Loucy (cell line): ENCODE results near the gene ARPC3.

ENCODE experiments used
- CTCF ChIP-seq: fragments of 200-600 bp; sonication (generic); conservative IDR thresholded peaks from 2 replicates; pipeline ENCODE4 v1.5.1; 2014; ENCODE audit warnings: mild to moderate bottlenecking, antibody characterized with exemption, low read length
- EZH2phosphoT487 ChIP-seq: fragments of 200-600 bp; IDR thresholded peaks from 2 replicates; pipeline ENCODE4 v1.6.1; 2018; ENCODE audit warnings: antibody characterized with exemption, mild to moderate bottlenecking, moderate library complexity, borderline replicate concordance

- TF ChIP-seq CTCF (no peak), EZH2phosphoT487 (no peak)
These were observed 16.7 kb upstream of the ARPC3 start for GRCh38 chr12:110466791-110467190.
